Heart left ventricle (tissue), 13 donors: Measurements from ENCODE around the gene CFAP141.

Source experiments
- POLR2A ChIP-seq, 2 donors: fragments of 450-650 bp; IDR thresholded peaks; one replicate each; pipeline ENCODE4 v1.6.1; 2017; ENCODE audit warnings: antibody characterized with exemption in 2 of 2, mild to moderate bottlenecking in 2 of 2, moderate library complexity in 2 of 2
- TF ChIP-seq, protein P1 (sequence below), 12 donors: fragments of 200-600 bp; sonication (generic) in 4 of 12; IDR thresholded peaks; one replicate each; pipeline versions ENCODE4 v1.5.0 to v1.8.0; 2018 to 2022; ENCODE audit warnings: antibody characterized with exemption in 12 of 12, mild to moderate bottlenecking in 5 of 12
- donor health status: ischemic (EF 13 %, LVEDD 7.1; RV severe dilation, severe dysfunction).
- donor health status: DM: no; HTN: yes; CAD: no.
- donor health status: DM: no; HTN: no; CAD: no.
- donor health status: ischemic (EF 25% LVEDD 6.9; RV normal size, moderate dysfunction).
- donor health status: ischemic (EF 25% LVEDD 5.7; RV mildly dilated, moderate dysfunction).
- donor health status: ischemic (EF 35%, LVEDD 5.7; RV mildly dilated, moderate dysfunction).
- donor health status: nonischemic (EF 11% LVEDD 7.7; RV severe dilation, severe dysfunction).
- donor health status: DM: yes; HTN: yes; CAD: no.
- donor health status: PGD.
- donor health status: ischemic (EF 29% LVEDD 5.4; RV normal size, mild dysfunction).
- donor health status: nonischemic (EF 23%, LVEDD 6.1; RV moderate dilation, normal function).

DNA sequence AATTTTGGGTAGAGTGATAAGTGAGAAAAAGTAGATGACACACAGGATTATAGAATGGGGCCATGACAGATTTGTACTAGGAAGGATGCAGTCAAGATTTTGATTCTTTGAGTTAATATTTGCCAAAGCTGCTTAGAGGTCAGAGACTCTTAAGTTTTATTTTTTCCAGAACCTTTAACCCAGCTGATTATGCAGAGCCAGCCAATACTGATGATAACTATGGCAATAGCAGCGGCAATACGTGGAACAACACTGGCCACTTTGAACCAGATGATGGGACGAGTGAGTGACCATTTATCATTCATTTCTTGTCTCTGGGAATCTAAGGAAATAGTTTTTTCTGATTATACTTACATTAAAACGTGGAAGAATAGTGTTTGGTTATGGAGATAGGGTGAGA is 30.7 kb upstream of the CFAP141 start:
- TF ChIP-seq, protein P1, sequence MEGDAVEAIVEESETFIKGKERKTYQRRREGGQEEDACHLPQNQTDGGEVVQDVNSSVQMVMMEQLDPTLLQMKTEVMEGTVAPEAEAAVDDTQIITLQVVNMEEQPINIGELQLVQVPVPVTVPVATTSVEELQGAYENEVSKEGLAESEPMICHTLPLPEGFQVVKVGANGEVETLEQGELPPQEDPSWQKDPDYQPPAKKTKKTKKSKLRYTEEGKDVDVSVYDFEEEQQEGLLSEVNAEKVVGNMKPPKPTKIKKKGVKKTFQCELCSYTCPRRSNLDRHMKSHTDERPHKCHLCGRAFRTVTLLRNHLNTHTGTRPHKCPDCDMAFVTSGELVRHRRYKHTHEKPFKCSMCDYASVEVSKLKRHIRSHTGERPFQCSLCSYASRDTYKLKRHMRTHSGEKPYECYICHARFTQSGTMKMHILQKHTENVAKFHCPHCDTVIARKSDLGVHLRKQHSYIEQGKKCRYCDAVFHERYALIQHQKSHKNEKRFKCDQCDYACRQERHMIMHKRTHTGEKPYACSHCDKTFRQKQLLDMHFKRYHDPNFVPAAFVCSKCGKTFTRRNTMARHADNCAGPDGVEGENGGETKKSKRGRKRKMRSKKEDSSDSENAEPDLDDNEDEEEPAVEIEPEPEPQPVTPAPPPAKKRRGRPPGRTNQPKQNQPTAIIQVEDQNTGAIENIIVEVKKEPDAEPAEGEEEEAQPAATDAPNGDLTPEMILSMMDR (IDR thresholded peaks at IDR 0.05) = no peak
- no peak for TF ChIP-seq POLR2A (IDR thresholded peaks at IDR 0.05)
